ENCODE measurements around the gene SLC46A1. TPM values are rescaled to one million over a fixed set of nuclear protein-coding genes. Genes with fewer than 3 reads are reported as not detected.

The SLC46A1 gene
- total RNA-seq, 4 donors from 2014 or later, result 4.6 to 9.6 (median 7.4) TPM

DNA sequence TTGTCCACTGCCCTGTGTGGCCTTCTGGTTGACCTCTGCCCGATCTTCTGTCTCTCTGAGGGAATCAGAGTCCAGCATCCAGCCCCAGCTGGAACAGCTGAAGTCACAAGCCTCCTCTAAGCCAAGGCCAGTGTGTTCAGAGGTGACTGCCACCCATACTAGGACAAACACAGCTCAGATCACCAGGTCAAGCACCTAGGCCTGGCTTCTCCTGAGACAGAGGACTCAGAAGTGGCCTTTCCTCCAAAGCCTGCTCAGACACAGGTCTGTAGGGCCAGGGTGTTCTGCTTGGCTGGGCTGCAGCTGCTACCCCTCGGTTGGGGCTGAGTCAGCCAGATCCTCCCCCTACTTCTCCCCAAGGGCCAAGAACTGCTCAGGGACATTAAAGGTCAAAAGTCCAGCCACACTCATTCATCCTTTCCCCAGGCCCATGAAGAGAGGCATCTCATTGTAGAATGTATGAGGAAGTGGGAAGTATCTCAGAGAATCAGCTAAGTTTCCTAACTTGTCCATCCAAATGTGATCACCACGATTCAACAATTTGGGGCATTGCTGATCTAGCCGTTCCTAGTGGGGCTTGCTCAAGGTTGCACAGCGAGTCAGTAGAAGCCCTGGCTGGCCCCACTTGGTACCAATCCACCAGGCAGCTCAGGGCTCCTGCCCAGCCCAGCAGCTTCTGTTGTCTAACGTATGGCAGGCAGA is 7.6 kb downstream of the SLC46A1 start:
- 69% methylated on average over 3 of the region's 6 CpGs for WGBS

DNA sequence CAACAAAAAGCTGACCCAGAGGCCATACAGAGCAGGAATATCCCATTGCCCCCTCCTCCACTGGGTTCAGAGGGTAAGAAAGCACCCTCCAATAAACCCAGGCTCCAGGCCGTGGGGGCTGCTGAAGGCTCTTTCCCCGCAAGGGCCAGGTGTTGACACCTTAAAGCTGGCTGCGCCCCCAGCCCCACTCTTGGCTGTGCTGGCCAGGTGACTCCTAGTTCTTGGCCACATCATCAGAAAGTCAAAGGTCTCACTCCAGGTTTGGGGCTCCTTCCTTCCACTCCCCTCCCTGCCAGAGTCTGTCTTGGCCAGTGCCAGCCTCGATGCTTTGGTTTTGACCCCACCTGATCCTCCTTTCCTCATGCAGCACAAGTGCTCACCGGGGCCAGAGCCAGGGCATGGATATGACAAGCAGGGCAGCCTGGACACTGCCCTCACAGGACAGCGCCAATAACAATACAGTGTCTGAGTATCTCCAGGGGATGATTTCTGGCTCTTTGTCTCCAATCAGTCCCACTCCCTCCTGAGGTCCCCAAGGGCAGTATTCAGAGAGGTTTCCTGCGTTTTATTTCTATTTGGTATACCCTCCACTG is 8.2 kb downstream of the SLC46A1 start:
- 77% methylated on average over 7 of the region's 7 CpGs for WGBS
- intact Hi-C loops (cut with DNase I), result no loop called here
- DNase-seq (ENCODE audit: extremely low spot score), result no peak

More for the DNA sequence above, 7.6 kb downstream of the SLC46A1 start:
- intact Hi-C loops (cut with DNase I), result no loop called here
- Histone ChIP-seq H3K27ac (replicated peaks in 1 of 4) (no peak overlapping the region), H3K4me1 (no peaks in the 10 kb centered on the region), H3K9me3 (no peaks in the 10 kb centered on the region), H3K36me3 (peaks cover 10 to 94% (median 56%) of the 10 kb centered on the region in 4 donors), H3K27me3 (no peaks in the 10 kb centered on the region), H3K4me3 (no peak overlapping the region)
- DNase-seq (ENCODE audit: extremely low spot score), result no peak
- TF ChIP-seq POLR2AphosphoS5 (IDR thresholded peaks at IDR 0.05), result no peak
- no peak for TF ChIP-seq EP300 (IDR thresholded peaks at IDR 0.05)
- TF ChIP-seq, protein P1, sequence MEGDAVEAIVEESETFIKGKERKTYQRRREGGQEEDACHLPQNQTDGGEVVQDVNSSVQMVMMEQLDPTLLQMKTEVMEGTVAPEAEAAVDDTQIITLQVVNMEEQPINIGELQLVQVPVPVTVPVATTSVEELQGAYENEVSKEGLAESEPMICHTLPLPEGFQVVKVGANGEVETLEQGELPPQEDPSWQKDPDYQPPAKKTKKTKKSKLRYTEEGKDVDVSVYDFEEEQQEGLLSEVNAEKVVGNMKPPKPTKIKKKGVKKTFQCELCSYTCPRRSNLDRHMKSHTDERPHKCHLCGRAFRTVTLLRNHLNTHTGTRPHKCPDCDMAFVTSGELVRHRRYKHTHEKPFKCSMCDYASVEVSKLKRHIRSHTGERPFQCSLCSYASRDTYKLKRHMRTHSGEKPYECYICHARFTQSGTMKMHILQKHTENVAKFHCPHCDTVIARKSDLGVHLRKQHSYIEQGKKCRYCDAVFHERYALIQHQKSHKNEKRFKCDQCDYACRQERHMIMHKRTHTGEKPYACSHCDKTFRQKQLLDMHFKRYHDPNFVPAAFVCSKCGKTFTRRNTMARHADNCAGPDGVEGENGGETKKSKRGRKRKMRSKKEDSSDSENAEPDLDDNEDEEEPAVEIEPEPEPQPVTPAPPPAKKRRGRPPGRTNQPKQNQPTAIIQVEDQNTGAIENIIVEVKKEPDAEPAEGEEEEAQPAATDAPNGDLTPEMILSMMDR (IDR thresholded peaks at IDR 0.05), result no peak
- no peak for TF ChIP-seq POLR2A (IDR thresholded peaks at IDR 0.05; ENCODE audit: low read depth)

DNA sequence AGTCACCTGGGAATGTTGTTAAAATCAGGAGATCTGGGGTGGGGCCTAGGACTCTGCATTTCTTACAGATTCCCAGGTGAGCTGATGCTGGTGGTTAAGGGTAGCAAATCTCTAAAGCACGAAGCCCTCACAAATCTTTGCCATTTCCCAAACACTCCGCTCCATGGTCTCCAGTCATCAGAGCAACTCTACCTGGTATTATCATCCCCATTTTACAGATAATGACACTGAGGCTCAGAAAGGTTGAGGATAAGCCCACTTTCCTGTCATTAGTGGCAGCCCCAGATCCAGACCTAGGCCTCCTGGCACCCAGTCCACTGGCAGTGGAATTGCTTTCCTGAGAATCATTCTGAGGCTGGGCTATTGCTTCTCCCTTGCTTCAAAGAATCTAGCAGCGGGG is 8.7 kb downstream of the SLC46A1 start:
- 100% methylated on average over 2 of the region's 3 CpGs for WGBS

More for the DNA sequence above, 8.2 kb downstream of the SLC46A1 start:
- Histone ChIP-seq H3K36me3 (peaks cover 10 to 95% (median 61%) of the 10 kb centered on the region in 4 donors), H3K27ac (replicated peaks in 1 of 4) (no peak overlapping the region), H3K4me1 (no peaks in the 10 kb centered on the region), H3K4me3 (no peak overlapping the region), H3K27me3 (no peaks in the 10 kb centered on the region), H3K9me3 (no peaks in the 10 kb centered on the region)
- TF ChIP-seq POLR2AphosphoS5 (IDR thresholded peaks at IDR 0.05), result no peak
- no peak for TF ChIP-seq POLR2A (IDR thresholded peaks at IDR 0.05; ENCODE audit: low read depth)
- TF ChIP-seq, protein P1 (IDR thresholded peaks at IDR 0.05), result no peak
- no peak for TF ChIP-seq EP300 (IDR thresholded peaks at IDR 0.05)

DNA sequence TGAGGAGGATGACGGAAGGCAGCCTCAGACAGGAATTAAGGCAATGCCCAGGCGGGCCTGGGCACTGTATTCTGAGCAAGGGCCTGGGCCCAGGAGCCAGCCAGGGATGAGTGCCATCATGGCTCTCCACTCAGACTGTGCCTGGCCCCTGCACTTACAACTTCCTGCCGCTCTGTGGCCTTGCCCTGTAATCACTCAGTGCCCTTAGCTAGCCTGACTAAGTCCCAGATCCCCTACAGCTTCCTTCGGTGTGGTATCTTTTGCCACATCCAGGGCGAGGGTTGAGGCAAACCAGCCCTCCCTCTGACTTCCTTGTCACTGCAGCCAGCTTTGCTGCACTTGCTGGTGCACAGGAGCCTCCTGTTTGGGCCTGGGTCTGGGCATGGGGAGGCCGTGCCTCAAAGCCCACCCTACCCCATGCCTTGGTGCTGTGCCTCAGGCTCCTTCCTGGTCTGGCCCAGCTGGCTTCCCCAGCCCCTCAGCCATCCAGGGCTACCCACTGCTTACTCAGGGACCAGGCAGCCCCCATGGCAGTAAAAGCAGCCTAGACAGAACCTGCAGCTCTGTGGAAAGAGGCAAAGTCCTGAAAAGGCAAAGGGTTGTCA is 9.3 kb downstream of the SLC46A1 start:
- WGBS, result 86% methylated on average over 6 of the region's 6 CpGs
- Histone ChIP-seq H3K27me3 (no peaks in the 10 kb centered on the region), H3K4me3 (no peak overlapping the region), H3K36me3 (peaks cover 10 to 95% (median 62%) of the 10 kb centered on the region in 4 donors), H3K27ac (replicated peaks in 1 of 4) (no peak overlapping the region), H3K9me3 (no peaks in the 10 kb centered on the region), H3K4me1 (no peaks in the 10 kb centered on the region)
- TF ChIP-seq POLR2AphosphoS5 (IDR thresholded peaks at IDR 0.05) (no peak), EP300 (IDR thresholded peaks at IDR 0.05) (no peak), POLR2A (IDR thresholded peaks at IDR 0.05; ENCODE audit: low read depth) (no peak)
- TF ChIP-seq, protein P1 (IDR thresholded peaks at IDR 0.05), result no peak
- no peak for DNase-seq (ENCODE audit: extremely low spot score)
- intact Hi-C loops (cut with DNase I), result no loop called here

More for the DNA sequence above, 8.7 kb downstream of the SLC46A1 start:
- Histone ChIP-seq H3K4me1 (no peaks in the 10 kb centered on the region), H3K27ac (replicated peaks in 1 of 4) (no peak overlapping the region), H3K36me3 (peaks cover 10 to 95% (median 64%) of the 10 kb centered on the region in 4 donors), H3K4me3 (no peak overlapping the region), H3K27me3 (no peaks in the 10 kb centered on the region), H3K9me3 (no peaks in the 10 kb centered on the region)
- DNase-seq (ENCODE audit: extremely low spot score), result no peak
- intact Hi-C loops (cut with DNase I), result no loop called here
- TF ChIP-seq POLR2AphosphoS5 (IDR thresholded peaks at IDR 0.05), result no peak
- TF ChIP-seq, protein P1 (IDR thresholded peaks at IDR 0.05), result no peak
- no peak for TF ChIP-seq EP300 (IDR thresholded peaks at IDR 0.05)
- no peak for TF ChIP-seq POLR2A (IDR thresholded peaks at IDR 0.05; ENCODE audit: low read depth)

All from esophagus muscularis mucosa (tissue), 4 donors.